Measurements from ENCODE around the gene LCN12.

Gene LCN12

GRCh38 chr9:136958898-136959850 is 7.1 kb downstream of the LCN12 start:
- no peak for DNase-seq

- no peak for DNase-seq
Measured at GRCh38 chr9:136960212-136960937, 8.3 kb downstream of the LCN12 start.

- no peak for DNase-seq
Measured at GRCh38 chr9:136960938-136961275, 8.8 kb downstream of the LCN12 start.

GRCh38 chr9:136961279-136962065 is 9.4 kb downstream of the LCN12 start:
- no peak for DNase-seq

- DNase-seq = no peak
Measured at GRCh38 chr9:136962163-136962562, 10.1 kb downstream of the LCN12 start.

GRCh38 chr9:136962701-136963248 is 10.7 kb downstream of the LCN12 start:
- DNase-seq = no peak

GRCh38 chr9:136963341-136963740 is 11.3 kb downstream of the LCN12 start:
- DNase-seq = no peak

- no peak for DNase-seq
Measured at GRCh38 chr9:136963751-136964150, 11.7 kb downstream of the LCN12 start.

- DNase-seq = no peak
Measured at GRCh38 chr9:136964171-136964689, 12.2 kb downstream of the LCN12 start.

GRCh38 chr9:136964833-136965422 is 12.9 kb downstream of the LCN12 start:
- no peak for DNase-seq

- DNase-seq = no peak
Measured at GRCh38 chr9:136965771-136966484, 13.9 kb downstream of the LCN12 start.

GRCh38 chr9:136968333-136969127 is 16.5 kb downstream of the LCN12 start:
- DNase-seq = no peak

- DNase-seq = no peak
Measured at GRCh38 chr9:136969150-136969549, 17.1 kb downstream of the LCN12 start.

- no peak for DNase-seq
Measured at GRCh38 chr9:136969774-136970173, 17.7 kb downstream of the LCN12 start.

GRCh38 chr9:136970361-136970760 is 18.3 kb downstream of the LCN12 start:
- no peak for DNase-seq

GRCh38 chr9:136971746-136972145 is 19.7 kb downstream of the LCN12 start:
- no peak for DNase-seq

GRCh38 chr9:136972335-136972734 is 20.3 kb downstream of the LCN12 start:
- DNase-seq = no peak

GRCh38 chr9:136972743-136973142 is 20.7 kb downstream of the LCN12 start:
- DNase-seq = no peak

- no peak for DNase-seq
Measured at GRCh38 chr9:136973618-136974617, 21.8 kb downstream of the LCN12 start.

Data from fibroblast of skin of scalp (primary cell).